CD14-positive monocyte (primary cell): ENCODE measurements around the gene SLC24A4. TPM values are rescaled to one million over a fixed set of nuclear protein-coding genes. Genes with fewer than 3 reads are reported as not detected.

Experiments used
- DNase-seq, 3 donors: peaks; one replicate each; pipeline ENCODE4 v3.0.0-alpha.2; 2011 to 2022
- H2AFZ ChIP-seq: 2 replicates; pipeline ENCODE4 v1.6.0; 2012; ENCODE audit warnings: mild to moderate bottlenecking, low read depth, low read length, inconsistent platforms; ENCODE audit not compliant: insufficient read depth, poor library complexity, severe bottlenecking
- H3K27ac ChIP-seq, 2 donors: 1 replicate in 1 of 2; 2 replicates in 1 of 2; pipeline ENCODE4 v1.5.1; 2012 to 2013; ENCODE audit warnings: low read length in 2 of 2, control low read depth in 1 of 2, inconsistent platforms in 1 of 2, low read depth in 1 of 2, mild to moderate bottlenecking in 1 of 2
- H3K27me3 ChIP-seq, 2 donors: one replicate each; pipeline versions ENCODE4 v1.6.0 to v1.6.1; 2011 to 2013; ENCODE audit warnings: low read length in 2 of 2; ENCODE audit not compliant: control insufficient read depth in 2 of 2, insufficient read depth in 2 of 2
- H3K36me3 ChIP-seq, 2 donors: replicated peaks in 1 of 2; 1 replicate in 1 of 2; 2 replicates in 1 of 2; pipeline versions ENCODE4 v1.5.1 to v1.6.1; 2012 to 2013; ENCODE audit warnings: low read length in 2 of 2, control low read depth in 1 of 2, inconsistent platforms in 1 of 2, mild to moderate bottlenecking in 1 of 2; ENCODE audit not compliant: insufficient read depth in 2 of 2, control insufficient read depth in 1 of 2
- H3K4me1 ChIP-seq, 2 donors: 1 replicate in 1 of 2; 2 replicates in 1 of 2; pipeline versions ENCODE4 v1.5.1 to v1.6.1; 2012 to 2013; ENCODE audit warnings: low read length in 2 of 2, control low read depth in 1 of 2, inconsistent platforms in 1 of 2, mild to moderate bottlenecking in 1 of 2, moderate library complexity in 1 of 2; ENCODE audit not compliant: insufficient read depth in 2 of 2, control insufficient read depth in 1 of 2
- H3K4me2 ChIP-seq: replicated peaks from 2 replicates; pipeline ENCODE3; 2012; ENCODE audit warnings: low read length, moderate library complexity, mild to moderate bottlenecking; ENCODE audit not compliant: poor library complexity, severe bottlenecking; ENCODE audit errors: extremely low read depth
- H3K4me3 ChIP-seq, 3 experiments: fragments of 200-600 bp in 1 of 3; sonication (generic) in 1 of 3; replicated peaks in 1 of 3; 1 replicate in 2 of 3; 2 replicates in 1 of 3; pipeline ENCODE4 v1.5.1; 2011 to 2013; ENCODE audit warnings: low read length in 3 of 3, mild to moderate bottlenecking in 3 of 3, control low read depth in 2 of 3, low read depth in 2 of 3, inconsistent platforms in 1 of 3, moderate library complexity in 1 of 3
- H3K79me2 ChIP-seq: 2 replicates; pipeline ENCODE4 v1.6.0; 2012; ENCODE audit warnings: mild to moderate bottlenecking, control low read depth, inconsistent platforms, low read length, moderate library complexity; ENCODE audit not compliant: insufficient read depth
- H3K9ac ChIP-seq: 2 replicates; pipeline ENCODE4 v1.6.0; 2017; ENCODE audit warnings: low read length, mild to moderate bottlenecking; ENCODE audit not compliant: insufficient read depth, poor library complexity, severe bottlenecking
- H3K9me3 ChIP-seq, 2 donors: replicated peaks in 1 of 2; 1 replicate in 1 of 2; 2 replicates in 1 of 2; pipeline versions ENCODE4 v1.5.1 to v1.6.1; 2012 to 2013; ENCODE audit warnings: low read length in 2 of 2, control low read depth in 1 of 2; ENCODE audit not compliant: control insufficient read depth in 1 of 2, insufficient read depth in 1 of 2
- H4K20me1 ChIP-seq: 2 replicates; pipeline ENCODE4 v1.6.0; 2012; ENCODE audit warnings: mild to moderate bottlenecking, low read length, control low read depth, moderate library complexity; ENCODE audit not compliant: insufficient read depth
- H3K27ac Mint-ChIP-seq, 7 donors: one replicate each; pipeline ENCODE4 v1.8.0; 2020; ENCODE audit warnings: mild to moderate bottlenecking in 7 of 7, mixed read lengths in 7 of 7, moderate library complexity in 6 of 7, inconsistent platforms in 2 of 7
- H3K27me3 Mint-ChIP-seq, 3 donors: one replicate each; pipeline ENCODE4 v1.8.0; 2021 to 2022; ENCODE audit warnings: low read depth in 3 of 3, mild to moderate bottlenecking in 3 of 3, mixed read lengths in 3 of 3, moderate library complexity in 3 of 3, inconsistent platforms in 1 of 3
- H3K36me3 Mint-ChIP-seq, 2 donors: one replicate each; pipeline ENCODE4 v1.8.0; 2020; ENCODE audit warnings: mixed read lengths in 2 of 2, inconsistent platforms in 1 of 2, mild to moderate bottlenecking in 1 of 2
- H3K4me1 Mint-ChIP-seq: one replicate; pipeline ENCODE4 v1.8.0; 2020; ENCODE audit warnings: mild to moderate bottlenecking, mixed read lengths
- H3K4me3 Mint-ChIP-seq, 2 donors: one replicate each; pipeline ENCODE4 v1.8.0; 2020; ENCODE audit warnings: mild to moderate bottlenecking in 2 of 2, mixed read lengths in 2 of 2, moderate library complexity in 1 of 2
- H3K9me3 Mint-ChIP-seq, 7 donors: one replicate each; pipeline ENCODE4 v1.8.0; 2020 to 2022; ENCODE audit warnings: mixed read lengths in 7 of 7, mild to moderate bottlenecking in 6 of 7, moderate library complexity in 6 of 7, inconsistent platforms in 2 of 7
- WGBS: methylation state at CpG from one replicate; pipeline ENCODE4 v1.1.5; 2013; ENCODE audit warnings: missing lambda C conversion rate; ENCODE audit not compliant: insufficient coverage; 5-methylcytosine and 5-hydroxymethylcytosine counted together
- intact Hi-C, 2 donors: fragments of 100-400 bp; cut with micrococcal nuclease; formaldehyde crosslinking; loops; one replicate each; pipeline versions ENCODE4 v1.15.0 to v1.15.1; 2023
- polyA plus RNA-seq, 3 donors: library from polyadenylated mRNA; depleted of rRNA in 1 of 3; unstranded in 2 of 3; stranded (reverse) in 1 of 3; fragments of 300-500 nt in 2 of 3; fragments of >200 nt in 1 of 3; fragmentation: Illumina TruSeq in 2 of 3; gene quantifications; 1 replicate in 2 of 3; 2 replicates in 1 of 3; pipeline ENCODE4 v1.2.3, GENCODE V29; 2012 to 2021
- TF ChIP-seq, protein P1 (sequence below): fragments of 200-600 bp; IDR thresholded peaks from one replicate; pipeline ENCODE4 v1.8.0; 2022; ENCODE audit warnings: antibody characterized with exemption, mild to moderate bottlenecking

The SLC24A4 gene
- polyA plus RNA-seq, 3 donors: 20.0 to 41.9 (median 26.5) TPM

DNA sequence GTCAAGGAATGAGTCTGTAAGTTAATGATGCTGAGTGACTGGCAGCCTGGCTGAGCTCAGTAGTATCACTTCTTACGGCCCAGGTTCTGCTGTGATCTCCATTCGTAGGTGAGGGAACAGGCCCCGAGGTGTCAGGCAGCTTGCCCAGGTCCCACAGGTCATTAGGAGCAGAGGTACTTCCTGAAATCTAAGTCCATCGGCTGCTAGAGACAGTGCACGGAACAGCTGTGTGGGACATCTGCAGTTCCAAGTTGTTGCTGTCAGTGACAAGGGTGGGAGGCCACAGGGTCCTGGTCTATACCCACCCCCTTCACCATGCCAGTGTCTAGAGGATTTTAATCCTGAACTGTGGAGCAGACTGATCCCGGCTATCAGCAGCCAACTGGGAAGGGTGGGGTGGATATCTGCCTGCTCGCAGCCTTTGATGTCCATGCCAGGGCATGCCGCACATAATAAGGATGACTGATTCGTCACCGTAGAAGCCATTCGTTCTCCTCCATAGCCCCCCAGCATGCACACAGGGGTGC is 108.3 kb downstream of the SLC24A4 start:
- no peak overlapping the region for H3K4me3 Mint-ChIP-seq
- intact Hi-C loops: no loop called here
- H3K36me3 Mint-ChIP-seq: peaks cover 27 to 38% of the 10 kb centered on the region in 2 donors
- no peaks in the 10 kb centered on the region for H3K79me2 ChIP-seq
- peaks cover 8 to 10% of the 10 kb centered on the region in 2 donors for H3K4me1 ChIP-seq
- H3K27me3 Mint-ChIP-seq: peaks cover 0 to 4% (median 3%) of the 10 kb centered on the region in 3 donors
- no peaks in the 10 kb centered on the region for H4K20me1 ChIP-seq
- no peak overlapping the region for H3K9ac ChIP-seq
- no peak overlapping the region for H2AFZ ChIP-seq
- peaks cover 7 to 27% (median 9%) of the 10 kb centered on the region in 7 donors for H3K9me3 Mint-ChIP-seq
- peaks cover 0 to 9% of the 10 kb centered on the region in 2 donors for H3K9me3 ChIP-seq
- H3K4me1 Mint-ChIP-seq: peaks cover 39% of the 10 kb centered on the region
- H3K4me3 ChIP-seq: no peak overlapping the region
- H3K27ac Mint-ChIP-seq: peak overlapping the region in 1 of 7 donors; percentile 64
- WGBS: 81% methylated on average over 5 of the region's 11 CpGs
- no peak overlapping the region for H3K4me2 ChIP-seq
- H3K36me3 ChIP-seq: no peaks in the 10 kb centered on the region
- no peak overlapping the region for H3K27ac ChIP-seq
- H3K27me3 ChIP-seq: no peaks in the 10 kb centered on the region
- TF ChIP-seq, protein P1, sequence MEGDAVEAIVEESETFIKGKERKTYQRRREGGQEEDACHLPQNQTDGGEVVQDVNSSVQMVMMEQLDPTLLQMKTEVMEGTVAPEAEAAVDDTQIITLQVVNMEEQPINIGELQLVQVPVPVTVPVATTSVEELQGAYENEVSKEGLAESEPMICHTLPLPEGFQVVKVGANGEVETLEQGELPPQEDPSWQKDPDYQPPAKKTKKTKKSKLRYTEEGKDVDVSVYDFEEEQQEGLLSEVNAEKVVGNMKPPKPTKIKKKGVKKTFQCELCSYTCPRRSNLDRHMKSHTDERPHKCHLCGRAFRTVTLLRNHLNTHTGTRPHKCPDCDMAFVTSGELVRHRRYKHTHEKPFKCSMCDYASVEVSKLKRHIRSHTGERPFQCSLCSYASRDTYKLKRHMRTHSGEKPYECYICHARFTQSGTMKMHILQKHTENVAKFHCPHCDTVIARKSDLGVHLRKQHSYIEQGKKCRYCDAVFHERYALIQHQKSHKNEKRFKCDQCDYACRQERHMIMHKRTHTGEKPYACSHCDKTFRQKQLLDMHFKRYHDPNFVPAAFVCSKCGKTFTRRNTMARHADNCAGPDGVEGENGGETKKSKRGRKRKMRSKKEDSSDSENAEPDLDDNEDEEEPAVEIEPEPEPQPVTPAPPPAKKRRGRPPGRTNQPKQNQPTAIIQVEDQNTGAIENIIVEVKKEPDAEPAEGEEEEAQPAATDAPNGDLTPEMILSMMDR: no peak
- DNase-seq: no peak

- peaks cover 0 to 9% of the 10 kb centered on the region in 2 donors for H3K9me3 ChIP-seq
- H3K4me3 Mint-ChIP-seq: no peak overlapping the region
- TF ChIP-seq, protein P1: no peak
- H3K4me3 ChIP-seq: no peak overlapping the region
- WGBS: no CpG with 5 or more reads among the region's 2 CpGs
- peaks cover 23% of the 10 kb centered on the region for H3K4me1 Mint-ChIP-seq
- no peak overlapping the region for H3K4me2 ChIP-seq
- H3K9ac ChIP-seq: no peak overlapping the region
- H3K9me3 Mint-ChIP-seq: peaks cover 6 to 21% (median 9%) of the 10 kb centered on the region in 7 donors
- peaks cover 0 to 5% (median 5%) of the 10 kb centered on the region in 3 donors for H3K27me3 Mint-ChIP-seq
- no peaks in the 10 kb centered on the region for H3K79me2 ChIP-seq
- H3K36me3 Mint-ChIP-seq: peaks cover 25 to 41% of the 10 kb centered on the region in 2 donors
- DNase-seq: no peak
- no peak overlapping the region for H3K27ac ChIP-seq
- H3K27ac Mint-ChIP-seq: peak overlapping the region in 2 of 7 donors; percentile 19 to 42
- H3K27me3 ChIP-seq: no peaks in the 10 kb centered on the region
- H3K36me3 ChIP-seq: no peaks in the 10 kb centered on the region
- no peak overlapping the region for H2AFZ ChIP-seq
- H3K4me1 ChIP-seq: peaks cover 0 to 4% of the 10 kb centered on the region in 2 donors
- intact Hi-C loops: no loop called here
- H4K20me1 ChIP-seq: no peaks in the 10 kb centered on the region
Measured at GRCh38 chr14:92433407-92433806, 110.4 kb downstream of the SLC24A4 start.
